ENCODE measurements around the gene MYO1B. TPM values are rescaled to one million over a fixed set of nuclear protein-coding genes. Genes with fewer than 3 reads are reported as not detected.

MYO1B gene
- total and polyA plus RNA-seq, 2 donors (not counting 1 experiment from before 2014, with no cell fraction given), result 151 to 194 TPM

DNA sequence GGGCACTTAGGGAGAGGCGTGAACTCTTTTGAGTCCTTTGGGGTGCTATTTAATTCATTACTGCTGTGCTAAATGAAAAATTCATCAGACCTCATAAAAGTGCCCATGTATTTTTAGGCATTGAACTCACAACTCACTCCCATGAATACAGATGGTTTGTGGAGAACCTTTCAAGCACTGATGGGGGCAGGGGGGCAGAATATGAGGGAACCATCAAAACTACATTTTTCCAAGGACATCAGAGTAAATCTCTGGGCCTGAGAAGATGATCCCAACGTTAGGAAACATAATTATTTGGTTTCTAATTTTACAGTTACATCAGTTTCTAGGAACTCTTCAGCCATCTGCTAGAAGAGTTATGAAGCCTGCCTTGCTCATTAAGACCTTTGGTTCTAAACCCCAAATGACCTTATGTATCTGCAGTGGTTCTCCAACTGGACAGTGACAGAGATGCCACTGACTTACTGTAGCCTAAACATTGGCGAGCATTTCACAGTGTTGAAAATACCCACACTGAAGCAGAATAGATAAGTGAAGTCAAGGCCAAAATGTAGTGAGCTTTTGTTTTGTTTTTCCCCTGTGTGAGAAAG lies 90.8 kb downstream of the MYO1B start:
- H2AFZ ChIP-seq (ENCODE audit: low read length), result no peak overlapping the region
- H3K9ac ChIP-seq (ENCODE audit: insufficient read depth, low read length), result no peak overlapping the region
- no peaks in the 10 kb centered on the region for H4K20me1 ChIP-seq (ENCODE audit: control insufficient read depth, extremely low read depth, insufficient read depth, low read length)
- H3K36me3 ChIP-seq (ENCODE audit: control insufficient read depth, insufficient read depth, low read length), result no peaks in the 10 kb centered on the region
- H3K4me2 ChIP-seq (ENCODE audit: extremely low read depth, insufficient read depth, low read length), result no peak overlapping the region
- peaks cover 21% of the 10 kb centered on the region for H3K79me2 ChIP-seq (ENCODE audit: control insufficient read depth, insufficient read depth, low read length)
- no peak for DNase-seq (ENCODE audit: low read depth in 2 of 2)
- H3K27me3 ChIP-seq (ENCODE audit: control insufficient read depth, insufficient read depth, low read length), result no peaks in the 10 kb centered on the region
- H3K27ac ChIP-seq (ENCODE audit: insufficient read depth, low read length), result no peak overlapping the region
- H3K4me3 ChIP-seq (replicated peaks in 1 of 4; ENCODE audit: control extremely low read depth in 1 of 4, insufficient read depth in 1 of 4, low read depth in 3 of 4, low read length in 4 of 4), result no peak overlapping the region
- H3K4me1 ChIP-seq (ENCODE audit: control insufficient read depth, extremely low read depth, insufficient read depth, low read length), result peaks cover 13% of the 10 kb centered on the region
- no peaks in the 10 kb centered on the region for H3K9me3 ChIP-seq (ENCODE audit: control insufficient read depth, insufficient read depth, low read depth, low read length)
- TF ChIP-seq, protein P1, sequence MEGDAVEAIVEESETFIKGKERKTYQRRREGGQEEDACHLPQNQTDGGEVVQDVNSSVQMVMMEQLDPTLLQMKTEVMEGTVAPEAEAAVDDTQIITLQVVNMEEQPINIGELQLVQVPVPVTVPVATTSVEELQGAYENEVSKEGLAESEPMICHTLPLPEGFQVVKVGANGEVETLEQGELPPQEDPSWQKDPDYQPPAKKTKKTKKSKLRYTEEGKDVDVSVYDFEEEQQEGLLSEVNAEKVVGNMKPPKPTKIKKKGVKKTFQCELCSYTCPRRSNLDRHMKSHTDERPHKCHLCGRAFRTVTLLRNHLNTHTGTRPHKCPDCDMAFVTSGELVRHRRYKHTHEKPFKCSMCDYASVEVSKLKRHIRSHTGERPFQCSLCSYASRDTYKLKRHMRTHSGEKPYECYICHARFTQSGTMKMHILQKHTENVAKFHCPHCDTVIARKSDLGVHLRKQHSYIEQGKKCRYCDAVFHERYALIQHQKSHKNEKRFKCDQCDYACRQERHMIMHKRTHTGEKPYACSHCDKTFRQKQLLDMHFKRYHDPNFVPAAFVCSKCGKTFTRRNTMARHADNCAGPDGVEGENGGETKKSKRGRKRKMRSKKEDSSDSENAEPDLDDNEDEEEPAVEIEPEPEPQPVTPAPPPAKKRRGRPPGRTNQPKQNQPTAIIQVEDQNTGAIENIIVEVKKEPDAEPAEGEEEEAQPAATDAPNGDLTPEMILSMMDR (conservative IDR thresholded peaks at IDR 0.05 in 1 of 2, IDR thresholded peaks at IDR 0.05 in 1 of 2; ENCODE audit: low read depth in 1 of 2, low read length in 2 of 2), result no peak
- TF ChIP-seq EZH2 (IDR thresholded peaks at IDR 0.05; ENCODE audit: low read length, missing control alignments), result no peak

DNA sequence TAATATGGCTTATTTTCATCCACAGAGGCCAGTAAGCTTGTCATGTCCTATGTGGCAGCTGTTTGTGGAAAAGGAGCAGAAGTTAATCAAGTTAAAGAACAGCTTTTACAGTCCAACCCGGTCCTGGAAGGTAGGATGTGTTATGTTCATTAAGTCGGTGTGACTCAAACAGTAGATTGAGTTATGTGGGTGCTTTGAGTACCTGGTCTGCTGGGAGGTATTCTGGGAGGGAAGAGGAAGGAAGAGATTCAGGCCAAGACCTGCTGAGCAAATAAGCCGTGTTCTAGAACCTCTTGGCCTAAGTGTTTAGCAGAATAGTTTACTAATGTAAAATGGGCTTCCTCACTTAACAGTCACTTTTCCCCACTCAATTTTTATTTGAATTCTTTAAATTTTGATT lies 96.2 kb downstream of the MYO1B start:
- H3K36me3 ChIP-seq (ENCODE audit: control insufficient read depth, insufficient read depth, low read length), result no peaks in the 10 kb centered on the region
- no peak overlapping the region for H3K9ac ChIP-seq (ENCODE audit: insufficient read depth, low read length)
- H3K4me2 ChIP-seq (ENCODE audit: extremely low read depth, insufficient read depth, low read length), result no peak overlapping the region
- H3K9me3 ChIP-seq (ENCODE audit: control insufficient read depth, insufficient read depth, low read depth, low read length), result no peaks in the 10 kb centered on the region
- no peak for TF ChIP-seq EZH2 (IDR thresholded peaks at IDR 0.05; ENCODE audit: low read length, missing control alignments)
- H3K79me2 ChIP-seq (ENCODE audit: control insufficient read depth, insufficient read depth, low read length), result peaks cover 9% of the 10 kb centered on the region
- H3K4me1 ChIP-seq (ENCODE audit: control insufficient read depth, extremely low read depth, insufficient read depth, low read length), result peaks cover 8% of the 10 kb centered on the region
- H3K4me3 ChIP-seq (replicated peaks in 1 of 4; ENCODE audit: control extremely low read depth in 1 of 4, insufficient read depth in 1 of 4, low read depth in 3 of 4, low read length in 4 of 4), result no peak overlapping the region
- no peak overlapping the region for H2AFZ ChIP-seq (ENCODE audit: low read length)
- no peak overlapping the region for H3K27ac ChIP-seq (ENCODE audit: insufficient read depth, low read length)
- no peak for DNase-seq (ENCODE audit: low read depth in 2 of 2)
- no peaks in the 10 kb centered on the region for H3K27me3 ChIP-seq (ENCODE audit: control insufficient read depth, insufficient read depth, low read length)
- no peaks in the 10 kb centered on the region for H4K20me1 ChIP-seq (ENCODE audit: control insufficient read depth, extremely low read depth, insufficient read depth, low read length)

DNA sequence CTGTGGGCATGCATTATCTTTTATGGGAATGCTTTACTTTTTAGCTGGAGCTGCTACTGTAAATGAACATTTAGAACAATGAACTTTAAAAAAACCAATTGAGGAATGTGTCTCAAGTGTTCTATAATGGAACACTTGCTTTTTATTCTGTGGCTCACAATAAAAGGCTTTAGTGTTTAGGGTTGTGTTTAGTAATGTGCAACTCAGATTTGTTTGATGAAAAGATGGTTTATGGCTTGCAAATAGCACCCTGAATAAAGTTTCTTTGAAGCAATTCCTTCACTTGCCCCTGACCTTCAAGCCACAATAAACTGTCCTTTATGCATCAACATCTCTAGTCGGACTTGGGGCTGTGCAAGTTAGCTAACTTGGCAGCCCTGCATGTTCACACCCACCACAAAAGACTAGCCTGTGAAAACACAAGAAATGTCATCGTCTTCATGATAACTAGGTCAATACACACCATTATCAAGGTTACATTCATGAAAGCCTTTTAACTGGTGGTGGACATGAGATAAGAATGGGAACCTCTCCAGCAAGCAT lies 98.7 kb downstream of the MYO1B start:
- DNase-seq (ENCODE audit: low read depth in 2 of 2), result peak in 1 of 2 donors; percentile 38
- Histone ChIP-seq H4K20me1 (ENCODE audit: control insufficient read depth, extremely low read depth, insufficient read depth, low read length) (no peaks in the 10 kb centered on the region), H3K9ac (ENCODE audit: insufficient read depth, low read length) (no peak overlapping the region), H2AFZ (ENCODE audit: low read length) (no peak overlapping the region), H3K36me3 (ENCODE audit: control insufficient read depth, insufficient read depth, low read length) (no peaks in the 10 kb centered on the region), H3K4me1 (ENCODE audit: control insufficient read depth, extremely low read depth, insufficient read depth, low read length) (peaks cover 21% of the 10 kb centered on the region), H3K79me2 (ENCODE audit: control insufficient read depth, insufficient read depth, low read length) (peaks cover 10% of the 10 kb centered on the region), H3K27ac (ENCODE audit: insufficient read depth, low read length) (no peak overlapping the region), H3K4me3 (replicated peaks in 1 of 4; ENCODE audit: control extremely low read depth in 1 of 4, insufficient read depth in 1 of 4, low read depth in 3 of 4, low read length in 4 of 4) (no peak overlapping the region), H3K27me3 (ENCODE audit: control insufficient read depth, insufficient read depth, low read length) (no peaks in the 10 kb centered on the region), H3K4me2 (ENCODE audit: extremely low read depth, insufficient read depth, low read length) (no peak overlapping the region), H3K9me3 (ENCODE audit: control insufficient read depth, insufficient read depth, low read depth, low read length) (no peaks in the 10 kb centered on the region)
- TF ChIP-seq, protein P1 (conservative IDR thresholded peaks at IDR 0.05 in 1 of 2, IDR thresholded peaks at IDR 0.05 in 1 of 2; ENCODE audit: low read depth in 1 of 2, low read length in 2 of 2), result no peak
- TF ChIP-seq EZH2 (IDR thresholded peaks at IDR 0.05; ENCODE audit: low read length, missing control alignments), result no peak

Measured in fibroblast of lung (primary cell).